ENCODE measurements around the gene CACNG3. TPM values are rescaled to one million over a fixed set of nuclear protein-coding genes. Genes with fewer than 3 reads are reported as not detected.

The CACNG3 gene
- total and polyA plus RNA-seq, 2 of the 4 experiments (the other 2 are of a cell fraction): not detected

GRCh38 chr16:24396350-24397271 is 140.5 kb downstream of the CACNG3 start:
- Histone ChIP-seq H3K4me2 (ENCODE audit: low read depth, low read length) (no peak overlapping the region), H3K27ac (ENCODE audit: insufficient read depth, low read length) (no peak overlapping the region), H2AK5ac (ENCODE audit: low read depth, low read length) (no peak overlapping the region), H3K4me1 (ENCODE audit: control insufficient read depth, insufficient read depth, low read length) (no peaks in the 10 kb centered on the region), H3K36me3 (ENCODE audit: control insufficient read depth, insufficient read depth, low read length) (no peaks in the 10 kb centered on the region), H3K18ac (ENCODE audit: low read depth, low read length) (no peak overlapping the region), H3K4me3 (ENCODE audit: insufficient read depth, low read depth, low read length) (no peak overlapping the region), H2BK15ac (ENCODE audit: low read depth, low read length) (no peak overlapping the region), H2AK9ac (replicated peaks; ENCODE audit: low read depth, low read length, poor library complexity) (no peak overlapping the region), H4K20me1 (ENCODE audit: insufficient read depth, low read length) (no peaks in the 10 kb centered on the region), H3K56ac (ENCODE audit: extremely low read depth, insufficient read depth, low read length) (no peak overlapping the region), H4K8ac (ENCODE audit: low read depth in 2 of 2, low read length in 2 of 2) (no peak overlapping the region), H3K27me3 (ENCODE audit: control insufficient read depth, insufficient read depth, low read length) (no peaks in the 10 kb centered on the region), H4K91ac (ENCODE audit: insufficient read depth, low read depth, low read length) (no peak overlapping the region), H2AFZ (replicated peaks; ENCODE audit: low read length, poor library complexity) (no peak overlapping the region), H3K9ac (ENCODE audit: low read depth, low read length) (no peak overlapping the region), H3K23ac (ENCODE audit: low read depth, low read length) (no peak overlapping the region), H3K79me1 (ENCODE audit: low read depth in 1 of 2, low read length in 2 of 2) (no peaks in the 10 kb centered on the region), H3K14ac (replicated peaks; ENCODE audit: low read depth, low read length) (no peak overlapping the region), H3K9me1 (ENCODE audit: insufficient read depth, low read length) (no peaks in the 10 kb centered on the region), H2BK120ac (ENCODE audit: low read depth, low read length) (no peak overlapping the region), H3K9me3 (ENCODE audit: control insufficient read depth, insufficient read depth, low read length) (no peaks in the 10 kb centered on the region), H2BK20ac (ENCODE audit: low read depth, low read length) (no peak overlapping the region), H2BK5ac (ENCODE audit: low read depth, low read length, poor library complexity, severe bottlenecking) (no peak overlapping the region), H3K4ac (ENCODE audit: low read depth, low read length) (no peak overlapping the region), H4K5ac (ENCODE audit: low read depth, low read length) (no peak overlapping the region)
- intact Hi-C loops (cut with micrococcal nuclease): no loop called here
- POLR2A ChIA-PET (ENCODE audit: unreplicated experiment): no interaction called here
- CTCF ChIA-PET: interaction anchor here (0.6 kb wide), 1 partner anchor 10 kb away, joined by 6 read pairs; no protein-coding TSS in a partner anchor
- BruUV-seq (replicated peaks): no TSS peak
- ATAC-seq (ENCODE audit: low read depth) (no peak), DNase-seq (no peak)
- in situ Hi-C loops (cut with MboI; ENCODE audit: low sequenced_read_pairs): no loop called here
- TF ChIP-seq SMC3 (IDR thresholded peaks at IDR 0.05; ENCODE audit: low read depth, low read length): no peak
- TF ChIP-seq NFE2L2 (IDR thresholded peaks at IDR 0.05; ENCODE audit: low read depth, low read length): no peak
- no peak for TF ChIP-seq RCOR1 (IDR thresholded peaks at IDR 0.05; ENCODE audit: insufficient replicate concordance, low read length)
- no peak for TF ChIP-seq RFX5 (IDR thresholded peaks at IDR 0.05; ENCODE audit: low read depth, low read length)
- no peak for TF ChIP-seq BHLHE40 (IDR thresholded peaks at IDR 0.05; ENCODE audit: low read depth, low read length)
- TF ChIP-seq CEBPB (IDR thresholded peaks at IDR 0.05; ENCODE audit: low read depth, low read length): no peak
- no peak for TF ChIP-seq MXI1 (IDR thresholded peaks at IDR 0.05; ENCODE audit: borderline replicate concordance, low read depth, low read length)
- no peak for TF ChIP-seq POLR2A (IDR thresholded peaks at IDR 0.05; ENCODE audit: low read depth, low read length)
- TF ChIP-seq FOS (IDR thresholded peaks at IDR 0.05; ENCODE audit: low read depth, low read length): no peak
- no peak for TF ChIP-seq ELK1 (IDR thresholded peaks at IDR 0.05; ENCODE audit: borderline replicate concordance, low read depth, low read length)
- no peak for TF ChIP-seq CHD1 (IDR thresholded peaks at IDR 0.05; ENCODE audit: low read depth, low read length)
- TF ChIP-seq MAFK (IDR thresholded peaks at IDR 0.05; ENCODE audit: low read depth, low read length): no peak
- WGBS, 2 experiments (ENCODE audit: extremely low coverage in 2 of 2, insufficient read length in 1 of 2): no CpG with 5 or more reads among the region's 6 CpGs
- dilution Hi-C loops (cut with HindIII; ENCODE audit: low sequenced_read_pairs, unreplicated experiment): no loop called here
